ENCODE results near the gene CFAP53.

CFAP53 gene

DNA sequence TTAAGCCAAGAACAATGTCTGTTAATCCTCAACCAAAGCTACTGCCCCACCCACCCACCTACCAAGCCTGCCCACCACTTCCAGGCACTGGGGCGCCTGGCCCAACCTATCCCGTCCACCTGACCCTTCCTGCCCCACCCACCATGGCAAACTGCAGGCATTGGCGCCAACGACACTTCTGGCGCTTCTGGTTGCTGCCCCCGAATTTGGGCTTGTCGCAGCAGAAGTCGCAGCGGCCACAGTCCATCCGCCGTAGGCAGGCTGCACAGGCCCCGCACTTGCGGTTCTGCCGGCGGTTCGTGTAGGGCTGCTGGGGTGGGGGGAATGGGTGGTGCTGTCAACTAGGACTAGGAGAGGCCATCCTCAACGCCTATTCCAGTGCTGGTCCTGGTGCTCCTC, 7.7 kb upstream of the CFAP53 start:
- Histone ChIP-seq H3K36me3 (ENCODE audit: low read length) (peaks cover 18% of the 10 kb centered on the region; the same call in 1 of the 2 replicates), H3K79me2 (ENCODE audit: insufficient read depth, low read length) (peaks cover 14% of the 10 kb centered on the region)

DNA sequence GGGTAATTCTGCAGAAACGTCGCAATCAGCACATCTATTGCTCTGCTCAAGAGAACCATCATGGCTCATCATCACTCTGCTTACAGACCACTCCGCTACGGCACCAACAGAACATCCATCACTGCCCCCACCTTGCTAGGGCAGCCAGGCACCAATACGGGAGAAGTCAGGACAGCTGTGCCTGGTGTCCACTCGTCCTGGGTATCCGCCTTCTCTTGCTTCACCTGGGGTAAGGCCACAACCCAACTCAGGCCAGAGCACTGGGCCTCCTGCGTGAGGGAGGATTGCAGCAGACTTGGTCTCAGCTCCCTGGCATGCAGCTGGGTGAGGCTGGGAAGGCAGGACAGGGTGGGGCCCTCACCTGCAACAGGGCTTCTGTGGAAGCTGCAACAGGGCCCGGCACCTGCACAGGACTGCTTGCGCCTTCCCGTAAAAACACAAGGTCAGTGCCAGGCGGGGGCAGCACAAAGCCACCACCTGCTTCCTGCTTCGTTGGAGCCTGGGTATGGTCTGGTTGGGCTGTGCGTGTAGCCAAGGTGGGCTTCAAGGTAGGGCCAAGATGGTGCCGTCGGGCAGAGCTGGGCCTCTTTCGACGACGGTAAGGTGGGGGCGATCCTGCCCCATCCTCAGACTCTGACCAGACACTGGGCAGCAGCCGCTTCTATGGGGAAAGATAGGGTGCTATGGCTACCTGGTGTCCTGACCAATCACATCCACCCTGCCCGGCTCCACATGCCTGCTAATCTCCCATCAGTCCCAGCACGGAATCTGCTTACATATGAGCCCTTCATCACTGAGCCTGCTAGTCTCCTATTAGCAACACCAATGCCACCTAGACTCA, 7.1 kb upstream of the CFAP53 start:
- H3K4me3 ChIP-seq (ENCODE audit: insufficient read depth, low read length, poor library complexity, severe bottlenecking): no peak overlapping the region
- no peak for TF ChIP-seq EZH2phosphoT487 (conservative IDR thresholded peaks at IDR 0.05; ENCODE audit: low read length)
- TF ChIP-seq, protein P1, sequence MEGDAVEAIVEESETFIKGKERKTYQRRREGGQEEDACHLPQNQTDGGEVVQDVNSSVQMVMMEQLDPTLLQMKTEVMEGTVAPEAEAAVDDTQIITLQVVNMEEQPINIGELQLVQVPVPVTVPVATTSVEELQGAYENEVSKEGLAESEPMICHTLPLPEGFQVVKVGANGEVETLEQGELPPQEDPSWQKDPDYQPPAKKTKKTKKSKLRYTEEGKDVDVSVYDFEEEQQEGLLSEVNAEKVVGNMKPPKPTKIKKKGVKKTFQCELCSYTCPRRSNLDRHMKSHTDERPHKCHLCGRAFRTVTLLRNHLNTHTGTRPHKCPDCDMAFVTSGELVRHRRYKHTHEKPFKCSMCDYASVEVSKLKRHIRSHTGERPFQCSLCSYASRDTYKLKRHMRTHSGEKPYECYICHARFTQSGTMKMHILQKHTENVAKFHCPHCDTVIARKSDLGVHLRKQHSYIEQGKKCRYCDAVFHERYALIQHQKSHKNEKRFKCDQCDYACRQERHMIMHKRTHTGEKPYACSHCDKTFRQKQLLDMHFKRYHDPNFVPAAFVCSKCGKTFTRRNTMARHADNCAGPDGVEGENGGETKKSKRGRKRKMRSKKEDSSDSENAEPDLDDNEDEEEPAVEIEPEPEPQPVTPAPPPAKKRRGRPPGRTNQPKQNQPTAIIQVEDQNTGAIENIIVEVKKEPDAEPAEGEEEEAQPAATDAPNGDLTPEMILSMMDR (IDR thresholded peaks at IDR 0.05; ENCODE audit: insufficient read depth, low read length, poor library complexity, severe bottlenecking): no peak
- H3K4me2 ChIP-seq (ENCODE audit: low read depth, low read length, poor library complexity, severe bottlenecking): no peak overlapping the region
- no peak overlapping the region for H3K9ac ChIP-seq (ENCODE audit: low read length)
- H3F3A ChIP-seq (ENCODE audit: insufficient read depth): peaks cover 5% of the 10 kb centered on the region; the same call in 1 of the 2 replicates
- H2AFZ ChIP-seq (ENCODE audit: low read depth, low read length, severe bottlenecking): no peak overlapping the region
- no peak overlapping the region for H3K27ac ChIP-seq (ENCODE audit: low read depth, low read length)
- no peaks in the 10 kb centered on the region for H3K9me2 ChIP-seq (replicated peaks; ENCODE audit: insufficient read depth, low read length)
- H3K27me3 ChIP-seq (ENCODE audit: low read length): no peaks in the 10 kb centered on the region
- H3K36me3 ChIP-seq (ENCODE audit: low read length): peaks cover 18% of the 10 kb centered on the region; the same call in 1 of the 2 replicates
- H3K9me3 ChIP-seq (ENCODE audit: insufficient read depth, low read length): no peaks in the 10 kb centered on the region
- no peaks in the 10 kb centered on the region for H4K20me1 ChIP-seq (ENCODE audit: low read depth, low read length)
- H3K79me2 ChIP-seq (ENCODE audit: insufficient read depth, low read length): peaks cover 8% of the 10 kb centered on the region

More for the DNA sequence above, 7.7 kb upstream of the CFAP53 start:
- no peak overlapping the region for H2AFZ ChIP-seq (ENCODE audit: low read depth, low read length, severe bottlenecking)
- no peaks in the 10 kb centered on the region for H3K27me3 ChIP-seq (ENCODE audit: low read length)
- H3K9me2 ChIP-seq (replicated peaks; ENCODE audit: insufficient read depth, low read length): no peaks in the 10 kb centered on the region
- 0 out of 2 replicates have a peak, but pooled peaks cover 3% of the 10 kb centered on the region for H3F3A ChIP-seq (ENCODE audit: insufficient read depth)
- no peak overlapping the region for H3K9ac ChIP-seq (ENCODE audit: low read length)
- no peak overlapping the region for H3K4me3 ChIP-seq (ENCODE audit: insufficient read depth, low read length, poor library complexity, severe bottlenecking)
- no peak overlapping the region for H3K27ac ChIP-seq (ENCODE audit: low read depth, low read length)
- H3K9me3 ChIP-seq (ENCODE audit: insufficient read depth, low read length): no peaks in the 10 kb centered on the region
- H4K20me1 ChIP-seq (ENCODE audit: low read depth, low read length): no peaks in the 10 kb centered on the region
- TF ChIP-seq, protein P1 (IDR thresholded peaks at IDR 0.05; ENCODE audit: insufficient read depth, low read length, poor library complexity, severe bottlenecking): no peak
- TF ChIP-seq EZH2phosphoT487 (conservative IDR thresholded peaks at IDR 0.05; ENCODE audit: low read length): no peak
- H3K4me2 ChIP-seq (ENCODE audit: low read depth, low read length, poor library complexity, severe bottlenecking): no peak overlapping the region

- no peak overlapping the region for H3K4me2 ChIP-seq (ENCODE audit: low read depth, low read length, poor library complexity, severe bottlenecking)
- H3K79me2 ChIP-seq (ENCODE audit: insufficient read depth, low read length): peaks cover 1% of the 10 kb centered on the region; the same call in 1 of the 2 replicates
- no peak for TF ChIP-seq EZH2phosphoT487 (conservative IDR thresholded peaks at IDR 0.05; ENCODE audit: low read length)
- TF ChIP-seq, protein P1 (IDR thresholded peaks at IDR 0.05; ENCODE audit: insufficient read depth, low read length, poor library complexity, severe bottlenecking): no peak
- peaks cover 10% of the 10 kb centered on the region; the same call in 1 of the 2 replicates for H3F3A ChIP-seq (ENCODE audit: insufficient read depth)
- no peak overlapping the region for H2AFZ ChIP-seq (ENCODE audit: low read depth, low read length, severe bottlenecking)
- peaks cover 12% of the 10 kb centered on the region; the same call in 1 of the 2 replicates for H3K36me3 ChIP-seq (ENCODE audit: low read length)
- H3K9ac ChIP-seq (ENCODE audit: low read length): no peak overlapping the region
- no peaks in the 10 kb centered on the region for H3K9me2 ChIP-seq (replicated peaks; ENCODE audit: insufficient read depth, low read length)
- H3K4me3 ChIP-seq (ENCODE audit: insufficient read depth, low read length, poor library complexity, severe bottlenecking): no peak overlapping the region
- no peaks in the 10 kb centered on the region for H4K20me1 ChIP-seq (ENCODE audit: low read depth, low read length)
- H3K9me3 ChIP-seq (ENCODE audit: insufficient read depth, low read length): no peaks in the 10 kb centered on the region
- no peak overlapping the region for H3K27ac ChIP-seq (ENCODE audit: low read depth, low read length)
- no peaks in the 10 kb centered on the region for H3K27me3 ChIP-seq (ENCODE audit: low read length)
These were observed 6.3 kb upstream of the CFAP53 start for GRCh38 chr18:50272568-50272967.

Data from SU-DHL-6 (cell line).